Measurements from ENCODE around the gene ASPSCR1. TPM values are rescaled to one million over a fixed set of nuclear protein-coding genes. Genes with fewer than 3 reads are reported as not detected.

Gene ASPSCR1
- total and polyA plus RNA-seq, 2 of the 13 experiments (the other 11 are each of a cell fraction or from before 2014, with no cell fraction given): 274 to 314 TPM

DNA sequence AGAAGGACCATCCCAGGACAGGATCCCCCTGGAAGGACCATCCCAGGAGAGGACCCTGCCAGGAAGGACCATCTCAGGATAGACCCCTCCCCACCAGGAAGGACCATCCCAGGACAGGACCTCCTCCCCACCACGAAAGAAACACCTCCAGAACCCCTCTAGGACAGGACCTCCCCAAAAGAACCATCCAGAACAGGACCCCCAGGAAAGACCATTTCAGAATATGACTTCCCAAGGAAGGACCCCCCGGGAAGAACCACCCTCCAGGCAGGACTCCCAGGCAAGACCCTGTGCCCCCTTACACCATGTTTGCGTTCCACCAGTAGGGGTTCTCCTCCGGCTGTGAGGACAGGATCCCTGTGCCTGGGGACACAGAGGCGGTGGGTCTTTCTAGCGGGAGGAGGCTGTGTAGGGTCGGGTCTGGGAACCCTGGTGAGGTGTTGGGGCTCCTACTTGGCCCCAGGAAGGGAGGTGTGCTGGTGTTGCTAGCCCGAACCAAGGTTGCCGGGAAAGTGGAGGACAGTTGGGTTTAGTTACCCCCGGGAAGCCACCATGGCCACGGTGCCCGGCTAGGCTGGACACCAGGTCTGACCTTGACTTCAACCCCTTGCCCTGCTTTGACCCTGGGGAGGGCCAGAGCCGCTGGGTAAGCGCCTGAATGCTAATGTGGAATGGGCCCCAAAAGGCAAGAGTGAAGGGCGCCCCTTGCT lies 18.6 kb upstream of the ASPSCR1 start (continued):
- TF ChIP-seq, protein P1, sequence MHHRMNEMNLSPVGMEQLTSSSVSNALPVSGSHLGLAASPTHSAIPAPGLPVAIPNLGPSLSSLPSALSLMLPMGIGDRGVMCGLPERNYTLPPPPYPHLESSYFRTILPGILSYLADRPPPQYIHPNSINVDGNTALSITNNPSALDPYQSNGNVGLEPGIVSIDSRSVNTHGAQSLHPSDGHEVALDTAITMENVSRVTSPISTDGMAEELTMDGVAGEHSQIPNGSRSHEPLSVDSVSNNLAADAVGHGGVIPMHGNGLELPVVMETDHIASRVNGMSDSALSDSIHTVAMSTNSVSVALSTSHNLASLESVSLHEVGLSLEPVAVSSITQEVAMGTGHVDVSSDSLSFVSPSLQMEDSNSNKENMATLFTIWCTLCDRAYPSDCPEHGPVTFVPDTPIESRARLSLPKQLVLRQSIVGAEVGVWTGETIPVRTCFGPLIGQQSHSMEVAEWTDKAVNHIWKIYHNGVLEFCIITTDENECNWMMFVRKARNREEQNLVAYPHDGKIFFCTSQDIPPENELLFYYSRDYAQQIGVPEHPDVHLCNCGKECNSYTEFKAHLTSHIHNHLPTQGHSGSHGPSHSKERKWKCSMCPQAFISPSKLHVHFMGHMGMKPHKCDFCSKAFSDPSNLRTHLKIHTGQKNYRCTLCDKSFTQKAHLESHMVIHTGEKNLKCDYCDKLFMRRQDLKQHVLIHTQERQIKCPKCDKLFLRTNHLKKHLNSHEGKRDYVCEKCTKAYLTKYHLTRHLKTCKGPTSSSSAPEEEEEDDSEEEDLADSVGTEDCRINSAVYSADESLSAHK (CRISPR knock-in tag; IDR thresholded peaks at IDR 0.05; ENCODE audit: borderline replicate concordance): no peak
- TF ChIP-seq ZNF629 (CRISPR knock-in tag; conservative IDR thresholded peaks at IDR 0.05) (0 out of 2 replicates have a peak, but pooled peaks have one; percentile 15), RXRA (CRISPR knock-in tag; IDR thresholded peaks at IDR 0.05) (peak; percentile 87), ZNF713 (CRISPR knock-in tag; IDR thresholded peaks at IDR 0.05) (no peak), GLI4 (CRISPR knock-in tag; IDR thresholded peaks at IDR 0.05; ENCODE audit: borderline replicate concordance) (peak; percentile 16; the same call in 1 of the 2 replicates), DR1 (CRISPR knock-in tag; IDR thresholded peaks at IDR 0.05) (no peak), ZNF33A (CRISPR knock-in tag; IDR thresholded peaks at IDR 0.05; ENCODE audit: borderline replicate concordance) (no peak), NFRKB (IDR thresholded peaks at IDR 0.05) (no peak), ZNF274 (CRISPR knock-in tag; IDR thresholded peaks at IDR 0.05) (peak; percentile 36; the same call in 1 of the 2 replicates), ZNF605 (CRISPR knock-in tag; IDR thresholded peaks at IDR 0.05) (no peak), FOXA3 (CRISPR knock-in tag; IDR thresholded peaks at IDR 0.05) (0 out of 2 replicates have a peak, but pooled peaks have one; percentile 9), SRSF1 (optimal IDR thresholded peaks at IDR 0.05; ENCODE audit: low read depth, low read length) (peak; percentile 81), ZNF530 (CRISPR knock-in tag; IDR thresholded peaks at IDR 0.05; ENCODE audit: low read depth) (no peak), RBM22 (optimal IDR thresholded peaks at IDR 0.05; ENCODE audit: low read length) (peak; percentile 52), RARA (CRISPR knock-in tag; IDR thresholded peaks at IDR 0.05) (peak; percentile 79), SSRP1 (CRISPR knock-in tag; IDR thresholded peaks at IDR 0.05) (peak; percentile 83; the same call in 1 of the 2 replicates), TGIF2 (CRISPR knock-in tag; IDR thresholded peaks at IDR 0.05) (0 out of 2 replicates have a peak, but pooled peaks have one; percentile 29)
- TF ChIP-seq, protein P2, sequence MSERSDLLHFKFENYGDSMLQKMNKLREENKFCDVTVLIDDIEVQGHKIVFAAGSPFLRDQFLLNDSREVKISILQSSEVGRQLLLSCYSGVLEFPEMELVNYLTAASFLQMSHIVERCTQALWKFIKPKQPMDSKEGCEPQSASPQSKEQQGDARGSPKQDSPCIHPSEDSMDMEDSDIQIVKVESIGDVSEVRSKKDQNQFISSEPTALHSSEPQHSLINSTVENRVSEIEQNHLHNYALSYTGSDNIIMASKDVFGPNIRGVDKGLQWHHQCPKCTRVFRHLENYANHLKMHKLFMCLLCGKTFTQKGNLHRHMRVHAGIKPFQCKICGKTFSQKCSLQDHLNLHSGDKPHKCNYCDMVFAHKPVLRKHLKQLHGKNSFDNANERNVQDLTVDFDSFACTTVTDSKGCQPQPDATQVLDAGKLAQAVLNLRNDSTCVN (CRISPR knock-in tag; IDR thresholded peaks at IDR 0.05; ENCODE audit: borderline replicate concordance): no peak
- TF ChIP-seq, protein P3, sequence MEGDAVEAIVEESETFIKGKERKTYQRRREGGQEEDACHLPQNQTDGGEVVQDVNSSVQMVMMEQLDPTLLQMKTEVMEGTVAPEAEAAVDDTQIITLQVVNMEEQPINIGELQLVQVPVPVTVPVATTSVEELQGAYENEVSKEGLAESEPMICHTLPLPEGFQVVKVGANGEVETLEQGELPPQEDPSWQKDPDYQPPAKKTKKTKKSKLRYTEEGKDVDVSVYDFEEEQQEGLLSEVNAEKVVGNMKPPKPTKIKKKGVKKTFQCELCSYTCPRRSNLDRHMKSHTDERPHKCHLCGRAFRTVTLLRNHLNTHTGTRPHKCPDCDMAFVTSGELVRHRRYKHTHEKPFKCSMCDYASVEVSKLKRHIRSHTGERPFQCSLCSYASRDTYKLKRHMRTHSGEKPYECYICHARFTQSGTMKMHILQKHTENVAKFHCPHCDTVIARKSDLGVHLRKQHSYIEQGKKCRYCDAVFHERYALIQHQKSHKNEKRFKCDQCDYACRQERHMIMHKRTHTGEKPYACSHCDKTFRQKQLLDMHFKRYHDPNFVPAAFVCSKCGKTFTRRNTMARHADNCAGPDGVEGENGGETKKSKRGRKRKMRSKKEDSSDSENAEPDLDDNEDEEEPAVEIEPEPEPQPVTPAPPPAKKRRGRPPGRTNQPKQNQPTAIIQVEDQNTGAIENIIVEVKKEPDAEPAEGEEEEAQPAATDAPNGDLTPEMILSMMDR (CRISPR knock-in tag; IDR thresholded peaks at IDR 0.05): peak; percentile 29; the same call in 1 of the 2 replicates
- TF ChIP-seq, protein P4, sequence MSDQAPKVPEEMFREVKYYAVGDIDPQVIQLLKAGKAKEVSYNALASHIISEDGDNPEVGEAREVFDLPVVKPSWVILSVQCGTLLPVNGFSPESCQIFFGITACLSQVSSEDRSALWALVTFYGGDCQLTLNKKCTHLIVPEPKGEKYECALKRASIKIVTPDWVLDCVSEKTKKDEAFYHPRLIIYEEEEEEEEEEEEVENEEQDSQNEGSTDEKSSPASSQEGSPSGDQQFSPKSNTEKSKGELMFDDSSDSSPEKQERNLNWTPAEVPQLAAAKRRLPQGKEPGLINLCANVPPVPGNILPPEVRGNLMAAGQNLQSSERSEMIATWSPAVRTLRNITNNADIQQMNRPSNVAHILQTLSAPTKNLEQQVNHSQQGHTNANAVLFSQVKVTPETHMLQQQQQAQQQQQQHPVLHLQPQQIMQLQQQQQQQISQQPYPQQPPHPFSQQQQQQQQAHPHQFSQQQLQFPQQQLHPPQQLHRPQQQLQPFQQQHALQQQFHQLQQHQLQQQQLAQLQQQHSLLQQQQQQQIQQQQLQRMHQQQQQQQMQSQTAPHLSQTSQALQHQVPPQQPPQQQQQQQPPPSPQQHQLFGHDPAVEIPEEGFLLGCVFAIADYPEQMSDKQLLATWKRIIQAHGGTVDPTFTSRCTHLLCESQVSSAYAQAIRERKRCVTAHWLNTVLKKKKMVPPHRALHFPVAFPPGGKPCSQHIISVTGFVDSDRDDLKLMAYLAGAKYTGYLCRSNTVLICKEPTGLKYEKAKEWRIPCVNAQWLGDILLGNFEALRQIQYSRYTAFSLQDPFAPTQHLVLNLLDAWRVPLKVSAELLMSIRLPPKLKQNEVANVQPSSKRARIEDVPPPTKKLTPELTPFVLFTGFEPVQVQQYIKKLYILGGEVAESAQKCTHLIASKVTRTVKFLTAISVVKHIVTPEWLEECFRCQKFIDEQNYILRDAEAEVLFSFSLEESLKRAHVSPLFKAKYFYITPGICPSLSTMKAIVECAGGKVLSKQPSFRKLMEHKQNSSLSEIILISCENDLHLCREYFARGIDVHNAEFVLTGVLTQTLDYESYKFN (CRISPR knock-in tag; conservative IDR thresholded peaks at IDR 0.05): 0 out of 2 replicates have a peak, but pooled peaks have one; percentile 14
